ENCODE results near the gene SMARCB1.
"Not testable (repeated sequence)": the region's sequence is repeated elsewhere in the genome, so short reads cannot be mapped to it uniquely, and the experiment has no call there.

Gene SMARCB1

GRCh38 chr22:23846081-23846469 lies 59.3 kb downstream of the SMARCB1 start:
- no peak for DNase-seq (ENCODE audit: low read depth)

- DNase-seq (ENCODE audit: low read depth): no peak
Measured at GRCh38 chr22:23847310-23847920, 60.6 kb downstream of the SMARCB1 start.

- no peak for DNase-seq (ENCODE audit: low read depth)
Measured at GRCh38 chr22:23847991-23848864, 61.5 kb downstream of the SMARCB1 start.

- DNase-seq (ENCODE audit: low read depth): no peak
Measured at GRCh38 chr22:23849009-23850006, 62.5 kb downstream of the SMARCB1 start.

- no peak for DNase-seq (ENCODE audit: low read depth)
Measured at GRCh38 chr22:23850136-23850611, 63.4 kb downstream of the SMARCB1 start.

- no peak for DNase-seq (ENCODE audit: low read depth)
Measured at GRCh38 chr22:23856721-23857605, 70.2 kb downstream of the SMARCB1 start.

GRCh38 chr22:23857606-23858483 lies 71.1 kb downstream of the SMARCB1 start, which contains the start of gene SLC2A11:
Gene SLC2A11, plus strand, starts transcription at chr22:23857875. Its CDS starts 125 bp downstream, at chr22:23858000.
- peak; percentile 95 for DNase-seq (ENCODE audit: low read depth)

- no peak for DNase-seq (ENCODE audit: low read depth)
Measured at GRCh38 chr22:23858484-23858815, 71.7 kb downstream of the SMARCB1 start.

GRCh38 chr22:23859201-23859600 lies 72.4 kb downstream of the SMARCB1 start:
- DNase-seq (ENCODE audit: low read depth): peak; percentile 62

- not testable (repeated sequence) for DNase-seq (ENCODE audit: low read depth)
Measured at GRCh38 chr22:23860187-23860586, 73.4 kb downstream of the SMARCB1 start.

GRCh38 chr22:23862103-23862502 lies 75.3 kb downstream of the SMARCB1 start:
- no peak for DNase-seq (ENCODE audit: low read depth)

GRCh38 chr22:23864499-23865154 lies 77.9 kb downstream of the SMARCB1 start:
- not testable (repeated sequence) for DNase-seq (ENCODE audit: low read depth)

- no peak for DNase-seq (ENCODE audit: low read depth)
Measured at GRCh38 chr22:23868580-23868979, 81.8 kb downstream of the SMARCB1 start.

- no peak for DNase-seq (ENCODE audit: low read depth)
Measured at GRCh38 chr22:23874871-23875270, 88.1 kb downstream of the SMARCB1 start.

GRCh38 chr22:23875801-23876200 lies 89.0 kb downstream of the SMARCB1 start:
- DNase-seq (ENCODE audit: low read depth): no peak

GRCh38 chr22:23877566-23877965 lies 90.8 kb downstream of the SMARCB1 start:
- DNase-seq (ENCODE audit: low read depth): no peak

GRCh38 chr22:23878219-23878618 lies 91.5 kb downstream of the SMARCB1 start:
- no peak for DNase-seq (ENCODE audit: low read depth)

GRCh38 chr22:23882370-23882769 lies 95.6 kb downstream of the SMARCB1 start:
- no peak for DNase-seq (ENCODE audit: low read depth)

GRCh38 chr22:23883658-23884057 lies 96.9 kb downstream of the SMARCB1 start:
- no peak for DNase-seq (ENCODE audit: low read depth)

Measured in CMK (cell line).